DND-41 (cell line): ENCODE measurements around the gene FXYD3.

Source experiments
- ATAC-seq: fragments of 200-7000 bp; cut with Tn5 transposase; 3 replicates; pipeline ENCODE4 v1.9.1; 2021; ENCODE audit warnings: low read depth; ENCODE audit not compliant: insufficient read depth
- DNase-seq: peaks from one replicate; pipeline ENCODE4 v3.0.0-alpha.2; 2020
- H2AFZ ChIP-seq: 2 replicates; pipeline ENCODE4 v1.6.0; 2012; ENCODE audit warnings: low read depth, low read length
- H3K27ac ChIP-seq: 2 replicates; pipeline ENCODE4 v1.5.1; 2012; ENCODE audit warnings: low read length, inconsistent platforms
- H3K27me3 ChIP-seq: fragments of 200-600 bp; sonication (generic); 2 replicates; pipeline ENCODE4 v1.6.0; 2012; ENCODE audit warnings: low read length, mild to moderate bottlenecking, inconsistent platforms; ENCODE audit not compliant: insufficient read depth, poor library complexity
- H3K36me3 ChIP-seq: 2 replicates; pipeline ENCODE4 v1.5.1; 2012; ENCODE audit warnings: low read length, inconsistent platforms; ENCODE audit not compliant: insufficient read depth
- H3K4me1 ChIP-seq: 2 replicates; pipeline ENCODE4 v1.5.1; 2012; ENCODE audit warnings: mild to moderate bottlenecking, low read length; ENCODE audit not compliant: insufficient read depth
- H3K4me2 ChIP-seq: 2 replicates; pipeline ENCODE4 v1.6.0; 2012; ENCODE audit warnings: mild to moderate bottlenecking, moderate library complexity, low read length, inconsistent platforms; ENCODE audit not compliant: insufficient read depth
- H3K4me3 ChIP-seq, 2 experiments: fragments of 200-600 bp in 1 of 2; shearing (Covaris generic) in 1 of 2; 2 replicates each; pipeline ENCODE4 v1.5.1; 2012 to 2016; ENCODE audit warnings: inconsistent platforms in 2 of 2, low read length in 2 of 2, mild to moderate bottlenecking in 2 of 2, low read depth in 1 of 2, moderate library complexity in 1 of 2
- H3K79me2 ChIP-seq: 2 replicates; pipeline ENCODE4 v1.6.0; 2012; ENCODE audit warnings: low read length, inconsistent platforms; ENCODE audit not compliant: insufficient read depth
- H3K9ac ChIP-seq: 2 replicates; pipeline ENCODE4 v1.6.0; 2012; ENCODE audit warnings: low read depth, mild to moderate bottlenecking, inconsistent platforms, low read length, moderate library complexity
- H3K9me3 ChIP-seq: 2 replicates; pipeline ENCODE4 v1.5.1; 2012; ENCODE audit warnings: low read length, moderate library complexity, mild to moderate bottlenecking, inconsistent platforms; ENCODE audit not compliant: insufficient read depth, severe bottlenecking
- H4K20me1 ChIP-seq: 2 replicates; pipeline ENCODE4 v1.6.0; 2012; ENCODE audit warnings: low read length; ENCODE audit not compliant: insufficient read depth
- EZH2 ChIP-seq: IDR thresholded peaks from 3 replicates; pipeline ENCODE4 v1.6.1; 2012; ENCODE audit warnings: borderline replicate concordance, low read depth, mild to moderate bottlenecking, moderate library complexity, low read length, inconsistent platforms; ENCODE audit not compliant: severe bottlenecking
- TF ChIP-seq, protein P1 (sequence below): IDR thresholded peaks from 2 replicates; pipeline ENCODE4 v1.5.1; 2012; ENCODE audit warnings: borderline replicate concordance, low read length, moderate library complexity, mild to moderate bottlenecking; ENCODE audit not compliant: poor library complexity, severe bottlenecking; ENCODE audit errors: extremely low read depth

Gene FXYD3

DNA sequence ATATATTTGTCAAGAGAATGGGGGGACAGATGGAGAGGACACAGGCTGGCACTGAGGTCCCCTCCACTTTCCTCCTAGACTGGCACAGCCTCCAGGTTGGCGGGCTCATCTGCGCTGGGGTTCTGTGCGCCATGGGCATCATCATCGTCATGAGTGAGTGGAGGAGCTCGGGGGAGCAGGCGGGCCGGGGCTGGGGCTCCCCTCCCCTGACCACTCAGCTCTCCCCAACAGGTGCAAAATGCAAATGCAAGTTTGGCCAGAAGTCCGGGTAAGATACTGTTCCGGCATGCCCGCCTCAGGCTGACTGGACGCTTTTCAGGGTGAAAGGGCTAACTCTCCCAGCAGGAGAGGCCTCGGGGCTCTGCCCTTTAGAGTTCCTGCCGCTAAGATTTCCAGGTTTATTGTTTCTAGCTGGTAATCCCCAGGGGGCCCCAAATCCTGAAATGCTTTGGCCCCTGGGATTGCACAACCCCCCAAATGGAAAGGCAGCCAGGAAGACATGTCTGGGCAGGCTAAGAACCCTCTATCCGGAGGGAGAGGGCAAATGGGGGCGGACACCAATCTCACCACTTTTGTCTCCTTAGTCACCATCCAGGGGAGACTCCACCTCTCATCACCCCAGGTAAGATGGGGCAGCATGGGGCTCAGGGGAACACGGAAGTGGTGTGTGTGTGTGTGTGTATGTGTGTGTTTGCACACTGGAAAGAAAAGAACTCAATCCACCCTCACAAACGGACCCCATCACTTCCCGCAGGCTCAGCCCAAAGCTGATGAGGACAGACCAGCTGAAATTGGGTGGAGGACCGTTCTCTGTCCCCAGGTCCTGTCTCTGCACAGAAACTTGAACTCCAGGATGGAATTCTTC lies 7.3 kb downstream of the FXYD3 start:
- Histone ChIP-seq H3K9ac (no peak overlapping the region), H3K4me1 (no peaks in the 10 kb centered on the region)

DNA sequence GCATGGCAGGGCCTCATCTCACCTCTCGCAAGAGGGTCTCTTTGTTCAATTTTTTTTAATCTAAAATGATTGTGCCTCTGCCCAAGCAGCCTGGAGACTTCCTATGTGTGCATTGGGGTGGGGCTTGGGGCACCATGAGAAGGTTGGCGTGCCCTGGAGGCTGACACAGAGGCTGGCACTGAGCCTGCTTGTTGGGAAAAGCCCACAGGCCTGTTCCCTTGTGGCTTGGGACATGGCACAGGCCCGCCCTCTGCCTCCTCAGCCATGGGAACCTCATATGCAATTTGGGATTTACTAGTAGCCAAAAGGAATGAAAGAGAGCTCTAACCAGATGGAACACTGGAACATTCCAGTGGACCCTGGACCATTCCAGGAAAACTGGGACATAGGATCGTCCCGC lies 8.0 kb downstream of the FXYD3 start:
- Histone ChIP-seq H3K9me3 (no peaks in the 10 kb centered on the region), H3K27ac (no peak overlapping the region), H4K20me1 (no peaks in the 10 kb centered on the region), H3K79me2 (no peaks in the 10 kb centered on the region), H2AFZ (no peak overlapping the region), H3K4me2 (no peak overlapping the region), H3K4me1 (no peaks in the 10 kb centered on the region), H3K9ac (no peak overlapping the region), H3K27me3 (no peaks in the 10 kb centered on the region), H3K36me3 (no peaks in the 10 kb centered on the region), H3K4me3 (no peak overlapping the region)
- DNase-seq = no peak
- no peak for TF ChIP-seq EZH2
- TF ChIP-seq, protein P1, sequence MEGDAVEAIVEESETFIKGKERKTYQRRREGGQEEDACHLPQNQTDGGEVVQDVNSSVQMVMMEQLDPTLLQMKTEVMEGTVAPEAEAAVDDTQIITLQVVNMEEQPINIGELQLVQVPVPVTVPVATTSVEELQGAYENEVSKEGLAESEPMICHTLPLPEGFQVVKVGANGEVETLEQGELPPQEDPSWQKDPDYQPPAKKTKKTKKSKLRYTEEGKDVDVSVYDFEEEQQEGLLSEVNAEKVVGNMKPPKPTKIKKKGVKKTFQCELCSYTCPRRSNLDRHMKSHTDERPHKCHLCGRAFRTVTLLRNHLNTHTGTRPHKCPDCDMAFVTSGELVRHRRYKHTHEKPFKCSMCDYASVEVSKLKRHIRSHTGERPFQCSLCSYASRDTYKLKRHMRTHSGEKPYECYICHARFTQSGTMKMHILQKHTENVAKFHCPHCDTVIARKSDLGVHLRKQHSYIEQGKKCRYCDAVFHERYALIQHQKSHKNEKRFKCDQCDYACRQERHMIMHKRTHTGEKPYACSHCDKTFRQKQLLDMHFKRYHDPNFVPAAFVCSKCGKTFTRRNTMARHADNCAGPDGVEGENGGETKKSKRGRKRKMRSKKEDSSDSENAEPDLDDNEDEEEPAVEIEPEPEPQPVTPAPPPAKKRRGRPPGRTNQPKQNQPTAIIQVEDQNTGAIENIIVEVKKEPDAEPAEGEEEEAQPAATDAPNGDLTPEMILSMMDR = no peak
- no peak for ATAC-seq

More for the DNA sequence above, 7.3 kb downstream of the FXYD3 start:
- Histone ChIP-seq H3K27me3 (no peaks in the 10 kb centered on the region), H3K9me3 (no peaks in the 10 kb centered on the region), H3K36me3 (no peaks in the 10 kb centered on the region), H3K79me2 (no peaks in the 10 kb centered on the region), H3K27ac (no peak overlapping the region), H2AFZ (no peak overlapping the region), H3K4me2 (no peak overlapping the region), H4K20me1 (no peaks in the 10 kb centered on the region), H3K4me3 (no peak overlapping the region)
- no peak for TF ChIP-seq EZH2
- TF ChIP-seq, protein P1 = no peak
- ATAC-seq (no peak), DNase-seq (no peak)

DNA sequence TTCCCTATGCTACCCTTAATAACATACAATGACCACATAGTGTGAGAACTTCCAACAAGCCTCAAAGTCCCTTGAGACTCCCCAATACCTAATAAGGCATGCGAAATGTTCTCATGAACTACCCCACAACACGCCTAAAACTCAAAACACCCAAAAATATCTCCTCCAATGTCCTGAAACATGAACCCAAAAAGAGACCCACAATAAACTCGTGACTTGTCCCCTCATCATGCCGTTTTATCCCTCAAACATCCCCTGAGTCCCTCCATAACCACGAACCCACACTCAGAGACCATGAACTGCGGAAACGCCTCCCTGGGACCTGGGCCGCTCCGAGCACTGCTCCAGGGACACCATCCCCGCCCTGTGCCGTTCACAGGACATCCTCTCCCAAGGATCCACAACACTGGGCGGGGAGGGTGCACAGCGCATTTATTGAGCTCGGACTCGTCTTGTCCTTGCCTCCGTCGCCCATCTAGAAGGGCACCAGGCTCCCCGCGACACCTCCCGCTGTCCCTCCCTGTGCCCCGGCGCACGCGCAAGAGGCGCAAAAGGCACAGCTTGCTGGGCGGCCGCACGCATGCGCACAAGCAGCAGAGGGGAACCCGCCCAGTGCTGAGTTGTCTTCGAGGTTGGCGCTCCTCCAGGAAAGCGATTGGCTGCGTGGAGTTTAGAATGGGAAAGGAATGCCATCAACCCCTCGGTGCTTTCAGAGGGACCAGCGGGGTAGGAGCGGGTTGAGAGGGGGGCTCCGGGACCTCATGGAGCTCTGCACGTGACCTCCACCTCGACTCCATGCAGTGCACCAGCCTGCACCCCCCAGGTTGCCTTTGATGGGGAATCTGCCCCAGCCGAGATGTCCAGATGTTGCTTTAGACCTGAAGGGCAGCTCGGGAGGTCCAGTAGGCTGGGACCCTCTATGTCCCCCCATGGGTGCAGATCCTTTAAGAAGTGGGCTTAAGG lies 8.8 kb downstream of the FXYD3 start:
- Histone ChIP-seq H3K79me2 (no peaks in the 10 kb centered on the region), H3K27ac (no peak overlapping the region), H3K36me3 (no peaks in the 10 kb centered on the region), H3K4me3 (no peak overlapping the region), H3K9me3 (no peaks in the 10 kb centered on the region), H3K4me2 (no peak overlapping the region), H3K4me1 (no peaks in the 10 kb centered on the region), H2AFZ (no peak overlapping the region), H3K27me3 (no peaks in the 10 kb centered on the region), H4K20me1 (no peaks in the 10 kb centered on the region), H3K9ac (no peak overlapping the region)
- ATAC-seq (no peak), DNase-seq (no peak)
- TF ChIP-seq, protein P1 = no peak
- TF ChIP-seq EZH2 = no peak
